GM12878 (cell line): ENCODE measurements around the gene SACM1L. TPM values are rescaled to one million over a fixed set of nuclear protein-coding genes. Genes with fewer than 3 reads are reported as not detected.

ENCODE experiments used
- ATAC-seq: fragments of 200-7000 bp; cut with Tn5 transposase; 3 replicates; pipeline ENCODE4 v1.9.1; 2020; ENCODE audit warnings: mild to moderate bottlenecking, moderate library complexity
- BruUV-seq: library from RNA; stranded (reverse); fragments of 400-500 nt; replicated peaks from 2 replicates; lab custom pipeline; 2021; lab: Mats Ljungman, UMichigan
- CTCF ChIA-PET: fragments of 300-600 bp; sonication (Branson Sonifier 250); formaldehyde crosslinking; extraction: SDS; loops from one replicate; lab custom pipeline; 2021; ENCODE audit warnings: inconsistent platforms; lab: Yijun Ruan, JAX
- POLR2A ChIA-PET: fragments of 350-600 bp; formaldehyde crosslinking; extraction: SDS; loops from one replicate; lab custom pipeline; 2021; ENCODE audit warnings: inconsistent platforms; lab: Charles Lee
- RAD21 ChIA-PET: fragments of 300-600 bp; sonication (Branson Sonifier 250); formaldehyde crosslinking; loops from one replicate; lab custom pipeline; 2023; ENCODE audit warnings: antibody characterized with exemption; ENCODE audit not compliant: unreplicated experiment; lab: Charles Lee
- SMC1A ChIA-PET: fragments of 300-600 bp; sonication (Branson Sonifier 250); formaldehyde crosslinking; loops from one replicate; lab custom pipeline; 2023; ENCODE audit not compliant: unreplicated experiment, uncharacterized antibody; lab: Charles Lee
- DNase-seq: peaks from one replicate; pipeline ENCODE4 v3.0.0-alpha.2; 2011; ENCODE audit warnings: low read depth, low spot score
- FAIRE-seq: peaks from 3 replicates; lab custom pipeline; 2011; peaks lifted over from hg19 to GRCh38; lab: Jason Lieb, UNC
- H2AFZ ChIP-seq: 2 replicates; pipeline ENCODE4 v1.6.0; 2011; ENCODE audit warnings: low read depth, low read length, control low read depth; ENCODE audit not compliant: control insufficient read depth
- H3K27ac ChIP-seq: 2 replicates; pipeline ENCODE4 v1.5.1; 2011; ENCODE audit warnings: control low read depth; ENCODE audit not compliant: control insufficient read depth, insufficient read depth
- H3K27me3 ChIP-seq, 2 experiments: replicated peaks in 1 of 2; 2 replicates each; pipeline versions ENCODE4 v1.6.0 to v1.6.1; 2011; ENCODE audit warnings: low read length in 1 of 2; ENCODE audit not compliant: control insufficient read depth in 2 of 2, insufficient read depth in 2 of 2
- H3K36me3 ChIP-seq, 2 experiments: 2 replicates each; pipeline ENCODE4 v1.5.1; 2011; ENCODE audit warnings: low read length in 1 of 2; ENCODE audit not compliant: control insufficient read depth in 2 of 2, insufficient read depth in 2 of 2
- H3K4me1 ChIP-seq: 2 replicates; pipeline ENCODE4 v1.6.1; 2011; ENCODE audit warnings: mild to moderate bottlenecking, low read length, moderate library complexity, mixed read lengths; ENCODE audit not compliant: control insufficient read depth, insufficient read depth
- H3K4me2 ChIP-seq: 2 replicates; pipeline ENCODE4 v1.6.0; 2011; ENCODE audit warnings: control low read depth; ENCODE audit not compliant: control insufficient read depth, insufficient read depth
- H3K4me3 ChIP-seq: fragments of 200-600 bp; sonication (generic); 2 replicates; pipeline ENCODE4 v1.5.1; 2016
- H3K79me2 ChIP-seq: 2 replicates; pipeline ENCODE4 v1.6.0; 2011; ENCODE audit warnings: low read length; ENCODE audit not compliant: control insufficient read depth, insufficient read depth
- H3K9ac ChIP-seq: 2 replicates; pipeline ENCODE4 v1.8.0; 2011; ENCODE audit warnings: low read length, control low read depth, mixed read lengths; ENCODE audit not compliant: control insufficient read depth, insufficient read depth
- H3K9me3 ChIP-seq: replicated peaks from 3 replicates; pipeline ENCODE4 v1.5.1; 2011; ENCODE audit warnings: mild to moderate bottlenecking, low read length; ENCODE audit not compliant: control insufficient read depth, insufficient read depth
- H4K20me1 ChIP-seq: 2 replicates; pipeline ENCODE4 v1.6.0; 2011; ENCODE audit not compliant: control insufficient read depth, insufficient read depth
- ATF3 ChIP-seq: IDR thresholded peaks from 2 replicates; pipeline ENCODE4 v1.6.1; 2011; ENCODE audit warnings: low read depth, mild to moderate bottlenecking, low read length, moderate library complexity, borderline replicate concordance; ENCODE audit errors: extremely low read depth
- ESRRA ChIP-seq: IDR thresholded peaks from 2 replicates; pipeline ENCODE4 v1.6.1; 2012; ENCODE audit warnings: mild to moderate bottlenecking, low read length, improper control_type of control experiment
- NFYB ChIP-seq: IDR thresholded peaks from 2 replicates; pipeline ENCODE4 v1.6.1; 2011; ENCODE audit warnings: low read depth, mild to moderate bottlenecking, low read length, improper control_type of control experiment, moderate library complexity; ENCODE audit not compliant: insufficient read depth
- POU2F2 ChIP-seq: IDR thresholded peaks from 3 replicates; pipeline ENCODE4 v1.6.1; 2011; ENCODE audit warnings: low read depth, mild to moderate bottlenecking, low read length, borderline replicate concordance
- RELA ChIP-seq: fragments of 450-650 bp; IDR thresholded peaks from 2 replicates; pipeline ENCODE4 v1.8.0; 2014; ENCODE audit warnings: borderline replicate concordance; ENCODE audit not compliant: partially characterized antibody
- SRF ChIP-seq, 2 experiments: IDR thresholded peaks; 2 replicates each; pipeline ENCODE4 v1.6.1; 2011; ENCODE audit warnings: low read depth in 2 of 2, low read length in 2 of 2, mild to moderate bottlenecking in 1 of 2, moderate library complexity in 1 of 2
- WGBS: methylation state at CpG from one replicate; pipeline ENCODE4 v1.1.6; 2016; ENCODE audit warnings: low lambda C conversion rate; ENCODE audit not compliant: insufficient replicate concordance, insufficient coverage; ENCODE audit errors: missing lambda C conversion rate; 5-methylcytosine and 5-hydroxymethylcytosine counted together
- in situ Hi-C: fragments of 300-500 bp; cut with MboI; formaldehyde crosslinking; loops from 9 replicates; pipeline ENCODE4 v1.14.3; 2018; ENCODE audit warnings: mixed read lengths
- intact Hi-C: fragments of 100-400 bp; cut with micrococcal nuclease; formaldehyde crosslinking; loops from one replicate; pipeline ENCODE4 v1.14.2; 2022; ENCODE audit not compliant: unreplicated experiment
- polyA plus RNA-seq, 11 experiments: library from polyadenylated mRNA; depleted of rRNA in 4 of 11; unstranded in 6 of 11; stranded (reverse) in 5 of 11; fragments of >200 nt; fragmentation: Nextera tagmentation in 4 of 11; fragmentation: Illumina TruSeq in 1 of 11; extraction: Ambion mirVana in 4 of 11; extraction: Trizol in 1 of 11; gene quantifications; 1 replicate in 1 of 11; 2 replicates in 10 of 11; pipeline versions ENCODE4 v1.2.1 to v1.2.3, GENCODE V29; 2011 to 2016; ENCODE audit warnings: inconsistent platforms in 2 of 11, missing spikeins in 2 of 11, low read depth in 1 of 11
- total RNA-seq, 4 experiments: library from RNA; depleted of rRNA in 3 of 4; stranded (reverse); fragments of >200 nt in 3 of 4; fragmentation: Illumina TruSeq in 1 of 4; extraction: Trizol in 1 of 4; gene quantifications; 2 replicates each; pipeline versions ENCODE4 v1.2.1 to v1.2.3, GENCODE V29; 2013 to 2021

SACM1L gene
- total and polyA plus RNA-seq, 10 of the 15 experiments (the other 5 are each of a cell fraction or from before 2014, with no cell fraction given), result 16.5 to 48.3 (median 28.9) TPM

GRCh38 chr3:45700570-45701073 lies 11.4 kb downstream of the SACM1L start:
- Histone ChIP-seq H3K9me3 (no peaks in the 10 kb centered on the region), H3K4me3 (no peak overlapping the region), H3K4me1 (peaks cover 6% of the 10 kb centered on the region; the same call in 1 of the 2 replicates), H3K79me2 (peaks cover 34% of the 10 kb centered on the region), H4K20me1 (no peaks in the 10 kb centered on the region), H3K4me2 (no peak overlapping the region), H3K27ac (no peak overlapping the region), H2AFZ (no peak overlapping the region), H3K9ac (no peak overlapping the region), H3K27me3 (no peaks in the 10 kb centered on the region), H3K36me3 (peaks cover 0 to under 1% of the 10 kb centered on the region in 2 experiments; a peak in 3 of 4 replicates)
- ATAC-seq (no peak), DNase-seq (no peak), FAIRE-seq (no peak)
- ChIA-PET POLR2A (no interaction called here), SMC1A (interaction anchor here (1.3 to 1.6 kb wide), 4 partner anchors 10 to 41 kb away, joined by 3 to 7 read pairs (median 4); no protein-coding TSS in a partner anchor), RAD21 (interaction anchor here (0.5 kb wide), 1 partner anchor 26 kb away, joined by 3 read pairs; no protein-coding TSS in a partner anchor), CTCF (no interaction called here)
- no TSS peak for BruUV-seq
- WGBS, result 89% methylated on average over 6 of the region's 6 CpGs
- intact Hi-C loops (no loop called here), in situ Hi-C loops (no loop called here)
- TF ChIP-seq RELA (no peak), ATF3 (no peak), ESRRA (no peak)

GRCh38 chr3:45701172-45701867 lies 12.1 kb downstream of the SACM1L start:
- Histone ChIP-seq H2AFZ (no peak overlapping the region), H3K9ac (no peak overlapping the region), H3K27ac (no peak overlapping the region), H3K36me3 (peaks cover 4 to 7% of the 10 kb centered on the region in 2 experiments), H3K4me1 (no peaks in the 10 kb centered on the region), H3K4me3 (no peak overlapping the region), H3K27me3 (no peaks in the 10 kb centered on the region), H3K79me2 (peaks cover 27% of the 10 kb centered on the region), H4K20me1 (no peaks in the 10 kb centered on the region), H3K4me2 (no peak overlapping the region), H3K9me3 (no peaks in the 10 kb centered on the region)
- SMC1A ChIA-PET, result interaction anchor here (0.5 to 1.9 kb wide), 5 partner anchors 10 to 110 kb away, joined by 3 to 5 read pairs (median 3); no protein-coding TSS in a partner anchor
- no peak for DNase-seq
- RAD21 ChIA-PET, result no interaction called here
- 84% methylated on average over 9 of the region's 9 CpGs for WGBS
- intact Hi-C loops, result no loop called here
- in situ Hi-C loops, result no loop called here
- BruUV-seq, result no TSS peak
- ATAC-seq, result no peak
- FAIRE-seq, result no peak
- POLR2A ChIA-PET, result no interaction called here
- TF ChIP-seq SRF (IDR thresholded peaks at IDR 0.05; ENCODE audit: low read depth in 2 of 2, low read length in 2 of 2) (no peak), NFYB (no peak), POU2F2 (no peak)
- CTCF ChIA-PET, result interaction anchor here (0.9 to 4.7 kb wide), 3 partner anchors 8 to 190 kb away, joined by 3 to 30 read pairs (median 3); no protein-coding TSS in a partner anchor
